ENCODE results near the gene HSD11B2.
A peak's percentile ranks its signal among the peaks of the same experiment; 100 is the strongest.

DNA sequence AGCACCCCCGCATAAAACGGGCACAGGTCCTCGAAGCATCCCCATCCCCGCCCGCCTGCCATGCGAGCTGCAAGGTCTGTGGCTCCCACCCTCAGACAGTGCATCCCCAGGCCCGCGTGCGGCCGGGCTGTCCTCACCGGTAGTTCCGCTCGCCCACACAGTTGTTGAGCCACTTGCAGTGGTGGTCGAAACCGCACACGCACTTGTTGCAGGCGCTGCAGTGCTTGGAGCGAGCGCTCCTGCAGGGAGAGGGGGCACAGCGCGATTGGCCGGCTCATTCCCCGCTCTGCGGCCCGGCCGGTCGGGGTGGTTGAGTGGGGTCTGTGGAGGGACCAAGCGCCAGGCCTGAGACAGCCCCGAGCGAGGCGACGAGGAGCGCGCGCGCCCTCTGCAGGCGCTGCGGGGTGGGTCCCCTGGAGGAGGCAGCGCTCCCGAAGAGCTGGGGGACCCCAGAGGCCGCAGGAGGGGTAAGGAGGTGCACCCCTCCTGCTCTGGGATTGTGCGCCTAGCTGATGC is 31.6 kb upstream of the HSD11B2 start:
- TF ChIP-seq, protein P1, sequence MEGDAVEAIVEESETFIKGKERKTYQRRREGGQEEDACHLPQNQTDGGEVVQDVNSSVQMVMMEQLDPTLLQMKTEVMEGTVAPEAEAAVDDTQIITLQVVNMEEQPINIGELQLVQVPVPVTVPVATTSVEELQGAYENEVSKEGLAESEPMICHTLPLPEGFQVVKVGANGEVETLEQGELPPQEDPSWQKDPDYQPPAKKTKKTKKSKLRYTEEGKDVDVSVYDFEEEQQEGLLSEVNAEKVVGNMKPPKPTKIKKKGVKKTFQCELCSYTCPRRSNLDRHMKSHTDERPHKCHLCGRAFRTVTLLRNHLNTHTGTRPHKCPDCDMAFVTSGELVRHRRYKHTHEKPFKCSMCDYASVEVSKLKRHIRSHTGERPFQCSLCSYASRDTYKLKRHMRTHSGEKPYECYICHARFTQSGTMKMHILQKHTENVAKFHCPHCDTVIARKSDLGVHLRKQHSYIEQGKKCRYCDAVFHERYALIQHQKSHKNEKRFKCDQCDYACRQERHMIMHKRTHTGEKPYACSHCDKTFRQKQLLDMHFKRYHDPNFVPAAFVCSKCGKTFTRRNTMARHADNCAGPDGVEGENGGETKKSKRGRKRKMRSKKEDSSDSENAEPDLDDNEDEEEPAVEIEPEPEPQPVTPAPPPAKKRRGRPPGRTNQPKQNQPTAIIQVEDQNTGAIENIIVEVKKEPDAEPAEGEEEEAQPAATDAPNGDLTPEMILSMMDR (IDR thresholded peaks at IDR 0.05; ENCODE audit: poor library complexity): peak; percentile 71
- no peak for TF ChIP-seq EZH2phosphoT487 (IDR thresholded peaks at IDR 0.05; ENCODE audit: low read depth, severe bottlenecking, unreplicated experiment)
